Measurements from ENCODE around the gene NRL. TPM values are rescaled to one million over a fixed set of nuclear protein-coding genes. Genes with fewer than 3 reads are reported as not detected.

The NRL gene
- polyA plus RNA-seq, 3 donors: 1.1 to 1.5 (median 1.3) TPM

DNA sequence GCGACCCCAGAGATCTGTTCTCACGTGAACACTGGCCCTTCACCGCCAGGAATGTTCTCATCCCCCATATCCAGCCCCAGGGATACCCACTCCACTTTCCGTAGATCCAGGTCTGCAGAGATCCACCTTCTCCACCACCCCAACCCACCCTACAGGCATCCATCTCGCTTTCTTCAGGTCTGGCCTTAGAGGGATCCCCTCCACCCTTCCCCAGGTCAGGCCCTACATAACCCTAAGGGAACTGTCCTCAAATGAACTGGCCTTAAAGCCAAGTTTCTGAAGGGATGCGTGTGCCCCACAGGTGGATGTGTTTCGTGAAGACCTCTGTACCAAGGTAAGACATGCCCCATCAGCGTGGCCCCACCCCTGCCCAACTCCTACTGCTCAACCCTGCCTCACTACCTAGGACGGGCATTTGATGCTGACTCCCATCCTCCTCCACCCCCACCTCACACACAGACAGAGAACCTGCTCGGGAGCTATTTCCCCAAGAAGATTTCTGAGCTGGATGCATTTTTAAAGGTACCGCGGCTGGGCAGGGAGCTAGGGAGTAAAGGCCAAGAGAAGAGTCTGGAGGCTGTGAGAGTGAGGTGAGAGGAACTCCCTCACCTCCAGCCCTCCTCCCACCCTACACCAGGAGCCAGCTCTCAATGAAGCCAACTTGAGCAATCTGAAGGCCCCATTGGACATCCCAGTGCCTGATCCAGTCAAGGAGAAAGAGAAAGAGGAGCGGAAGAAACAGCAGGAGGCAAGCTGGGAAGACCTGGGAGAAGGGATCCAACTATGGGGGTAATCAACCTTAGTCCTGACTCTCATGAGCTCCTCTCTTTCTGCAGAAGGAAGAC lies 22.2 kb upstream of the NRL start:
- Histone ChIP-seq H3K9ac (ENCODE audit: insufficient read depth, low read length, poor library complexity, severe bottlenecking) (peak overlapping the region; percentile 97), H3K27me3 (ENCODE audit: control insufficient read depth in 2 of 2, insufficient read depth in 2 of 2, low read length in 2 of 2) (no peaks in the 10 kb centered on the region), H3K4me1 (ENCODE audit: control insufficient read depth in 1 of 2, insufficient read depth in 2 of 2, low read length in 2 of 2) (peaks cover 37 to 49% of the 10 kb centered on the region in 2 donors), H2AFZ (ENCODE audit: insufficient read depth, low read depth, low read length, poor library complexity, severe bottlenecking) (peak overlapping the region; percentile 98), H4K20me1 (ENCODE audit: insufficient read depth, low read length) (peaks cover 38% of the 10 kb centered on the region), H3K9me3 (replicated peaks in 1 of 2; ENCODE audit: control insufficient read depth in 1 of 2, insufficient read depth in 1 of 2, low read length in 2 of 2) (no peaks in the 10 kb centered on the region), H3K79me2 (ENCODE audit: insufficient read depth, low read length) (peaks cover 51% of the 10 kb centered on the region), H3K27ac (ENCODE audit: low read depth in 1 of 2, low read length in 2 of 2) (peak overlapping the region; percentile 10 to 94), H3K4me2 (replicated peaks; ENCODE audit: extremely low read depth, low read length, poor library complexity, severe bottlenecking) (peak overlapping the region; percentile 82), H3K36me3 (replicated peaks in 1 of 2; ENCODE audit: control insufficient read depth in 1 of 2, insufficient read depth in 2 of 2, low read length in 2 of 2) (peaks cover 26 to 28% of the 10 kb centered on the region in 2 donors), H3K4me3 (replicated peaks in 1 of 3; ENCODE audit: low read depth in 2 of 3, low read length in 3 of 3) (peak overlapping the region; percentile 68 to 97 (median 73))
- Mint-ChIP-seq H3K27me3 (ENCODE audit: low read depth in 3 of 3) (peaks cover 0 to 1% (median 0%) of the 10 kb centered on the region in 3 donors), H3K36me3 (peaks cover 37 to 39% of the 10 kb centered on the region in 2 donors), H3K4me3 (peak overlapping the region; percentile 88 to 93), H3K4me1 (peaks cover 54% of the 10 kb centered on the region), H3K9me3 (peaks cover 0 to 1% (median 0%) of the 10 kb centered on the region in 7 donors), H3K27ac (peak overlapping the region; percentile 83 to 94 (median 91))
- 22% methylated on average over 7 of the region's 13 CpGs for WGBS (ENCODE audit: insufficient coverage)
- TF ChIP-seq, protein P1, sequence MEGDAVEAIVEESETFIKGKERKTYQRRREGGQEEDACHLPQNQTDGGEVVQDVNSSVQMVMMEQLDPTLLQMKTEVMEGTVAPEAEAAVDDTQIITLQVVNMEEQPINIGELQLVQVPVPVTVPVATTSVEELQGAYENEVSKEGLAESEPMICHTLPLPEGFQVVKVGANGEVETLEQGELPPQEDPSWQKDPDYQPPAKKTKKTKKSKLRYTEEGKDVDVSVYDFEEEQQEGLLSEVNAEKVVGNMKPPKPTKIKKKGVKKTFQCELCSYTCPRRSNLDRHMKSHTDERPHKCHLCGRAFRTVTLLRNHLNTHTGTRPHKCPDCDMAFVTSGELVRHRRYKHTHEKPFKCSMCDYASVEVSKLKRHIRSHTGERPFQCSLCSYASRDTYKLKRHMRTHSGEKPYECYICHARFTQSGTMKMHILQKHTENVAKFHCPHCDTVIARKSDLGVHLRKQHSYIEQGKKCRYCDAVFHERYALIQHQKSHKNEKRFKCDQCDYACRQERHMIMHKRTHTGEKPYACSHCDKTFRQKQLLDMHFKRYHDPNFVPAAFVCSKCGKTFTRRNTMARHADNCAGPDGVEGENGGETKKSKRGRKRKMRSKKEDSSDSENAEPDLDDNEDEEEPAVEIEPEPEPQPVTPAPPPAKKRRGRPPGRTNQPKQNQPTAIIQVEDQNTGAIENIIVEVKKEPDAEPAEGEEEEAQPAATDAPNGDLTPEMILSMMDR (IDR thresholded peaks at IDR 0.05): no peak
- intact Hi-C loops (cut with micrococcal nuclease): loop anchor here in 1 of 2 donors (10.0 kb wide), 1 partner anchor 98 kb away; the partner anchor contains the start of genes GMPR2 and NEDD8
- DNase-seq: no peak

GRCh38 chr14:24135834-24136683 lies 21.3 kb upstream of the NRL start, which contains the start of gene PSME1:
Gene PSME1, plus strand, starts transcription at chr14:24136194. Its CDS starts 69 bp downstream, at chr14:24136263.
- Mint-ChIP-seq H3K36me3 (peaks cover 38 to 45% of the 10 kb centered on the region in 2 donors), H3K4me1 (peaks cover 51% of the 10 kb centered on the region), H3K27me3 (ENCODE audit: low read depth in 3 of 3) (peaks cover 0 to 1% (median 0%) of the 10 kb centered on the region in 3 donors), H3K4me3 (peak within 1 kb of the TSS; percentile 88 to 94), H3K27ac (peak within 1 kb of the TSS; percentile 83 to 94 (median 91)), H3K9me3 (peaks cover 0 to 1% (median 0%) of the 10 kb centered on the region in 7 donors)
- TF ChIP-seq, protein P1 (IDR thresholded peaks at IDR 0.05): no peak
- peak; percentile 86 to 89 (median 87) for DNase-seq
- H3K4me1 ChIP-seq (ENCODE audit: control insufficient read depth in 1 of 2, insufficient read depth in 2 of 2, low read length in 2 of 2): peaks cover 35 to 44% of the 10 kb centered on the region in 2 donors
- peak within 1 kb of the TSS; percentile 82 for H3K4me2 ChIP-seq (replicated peaks; ENCODE audit: extremely low read depth, low read length, poor library complexity, severe bottlenecking)
- WGBS (ENCODE audit: insufficient coverage): 0% methylated on average over 60 of the region's 75 CpGs
- peak within 1 kb of the TSS; percentile 97 for H3K9ac ChIP-seq (ENCODE audit: insufficient read depth, low read length, poor library complexity, severe bottlenecking)
- H3K36me3 ChIP-seq (replicated peaks in 1 of 2; ENCODE audit: control insufficient read depth in 1 of 2, insufficient read depth in 2 of 2, low read length in 2 of 2): peaks cover 26 to 28% of the 10 kb centered on the region in 2 donors
- peaks cover 38% of the 10 kb centered on the region for H4K20me1 ChIP-seq (ENCODE audit: insufficient read depth, low read length)
- H3K27me3 ChIP-seq (ENCODE audit: control insufficient read depth in 2 of 2, insufficient read depth in 2 of 2, low read length in 2 of 2): no peaks in the 10 kb centered on the region
- intact Hi-C loops (cut with micrococcal nuclease): loop anchor here in 1 of 2 donors (10.0 kb wide), 1 partner anchor 99 kb away; the partner anchor contains the start of genes GMPR2 and NEDD8
- H3K27ac ChIP-seq (ENCODE audit: low read depth in 1 of 2, low read length in 2 of 2): peak within 1 kb of the TSS; percentile 10 to 94
- H2AFZ ChIP-seq (ENCODE audit: insufficient read depth, low read depth, low read length, poor library complexity, severe bottlenecking): peak within 1 kb of the TSS; percentile 98
- H3K4me3 ChIP-seq (replicated peaks in 1 of 3; ENCODE audit: low read depth in 2 of 3, low read length in 3 of 3): peak within 1 kb of the TSS; percentile 68 to 97 (median 73)
- no peaks in the 10 kb centered on the region for H3K9me3 ChIP-seq (replicated peaks in 1 of 2; ENCODE audit: control insufficient read depth in 1 of 2, insufficient read depth in 1 of 2, low read length in 2 of 2)
- H3K79me2 ChIP-seq (ENCODE audit: insufficient read depth, low read length): peaks cover 51% of the 10 kb centered on the region

Data from CD14-positive monocyte (primary cell).